Neuronal stem cell (in vitro differentiated cells): Measurements from ENCODE around the gene SSBP3.

Experiments used
- DNase-seq: peaks from one replicate; pipeline ENCODE4 v3.0.0-alpha.2; 2013; ENCODE audit warnings: low spot score
- H2AFZ ChIP-seq: one replicate; pipeline ENCODE4 v1.6.1; 2013; ENCODE audit warnings: mild to moderate bottlenecking, low read length, inconsistent platforms
- H2AK5ac ChIP-seq: 2 replicates; pipeline ENCODE4 v1.6.1; 2013; ENCODE audit warnings: low read depth, mild to moderate bottlenecking, inconsistent platforms, low read length, moderate library complexity, mixed read lengths
- H2BK120ac ChIP-seq: 2 replicates; pipeline ENCODE4 v1.6.1; 2013; ENCODE audit warnings: low read depth, mild to moderate bottlenecking, inconsistent platforms, low read length, moderate library complexity, mixed read lengths
- H2BK12ac ChIP-seq: one replicate; pipeline ENCODE4 v1.6.1; 2013; ENCODE audit warnings: low read length, inconsistent platforms
- H2BK15ac ChIP-seq: 2 replicates; pipeline ENCODE4 v1.6.1; 2013; ENCODE audit warnings: mild to moderate bottlenecking, low read length, inconsistent platforms, mixed read lengths
- H2BK5ac ChIP-seq: one replicate; pipeline ENCODE4 v1.6.1; 2013; ENCODE audit warnings: inconsistent platforms, mild to moderate bottlenecking, low read length, moderate library complexity
- H3K14ac ChIP-seq: one replicate; pipeline ENCODE4 v1.6.1; 2013; ENCODE audit warnings: low read length, inconsistent platforms
- H3K18ac ChIP-seq: 2 replicates; pipeline ENCODE4 v1.6.1; 2013; ENCODE audit warnings: low read length, inconsistent platforms
- H3K23ac ChIP-seq: 2 replicates; pipeline ENCODE4 v1.6.1; 2013; ENCODE audit warnings: low read depth, mild to moderate bottlenecking, mixed read lengths, low read length, inconsistent platforms; ENCODE audit not compliant: poor library complexity
- H3K27ac ChIP-seq: replicated peaks from 3 replicates; pipeline ENCODE4 v1.5.1; 2013; ENCODE audit warnings: low read length, inconsistent platforms
- H3K27me3 ChIP-seq, 3 experiments: 2 replicates each; pipeline ENCODE4 v1.6.1; 2013; ENCODE audit warnings: low read length in 3 of 3, mild to moderate bottlenecking in 2 of 3, inconsistent platforms in 1 of 3, low read depth in 1 of 3, mixed read lengths in 1 of 3, moderate library complexity in 1 of 3; ENCODE audit not compliant: control insufficient read depth in 3 of 3, insufficient read depth in 3 of 3
- H3K36me3 ChIP-seq, 2 donors: replicated peaks in 1 of 2; 2 replicates each; pipeline ENCODE4 v1.6.1; 2013; ENCODE audit warnings: low read length in 2 of 2; ENCODE audit not compliant: control insufficient read depth in 2 of 2, insufficient read depth in 2 of 2
- H3K4ac ChIP-seq: 2 replicates; pipeline ENCODE4 v1.6.1; 2013; ENCODE audit warnings: inconsistent platforms, mild to moderate bottlenecking, low read length, moderate library complexity
- H3K4me1 ChIP-seq, 2 donors: 1 replicate in 1 of 2; 2 replicates in 1 of 2; pipeline ENCODE4 v1.6.1; 2013; ENCODE audit warnings: low read length in 2 of 2, low read depth in 1 of 2; ENCODE audit not compliant: control insufficient read depth in 2 of 2, insufficient read depth in 1 of 2
- H3K4me2 ChIP-seq: one replicate; pipeline ENCODE4 v1.6.1; 2013; ENCODE audit warnings: mild to moderate bottlenecking, low read length, inconsistent platforms; ENCODE audit not compliant: insufficient read depth, poor library complexity, severe bottlenecking
- H3K4me3 ChIP-seq, 2 donors: 2 replicates each; pipeline ENCODE4 v1.5.1; 2013; ENCODE audit warnings: low read length in 2 of 2, mild to moderate bottlenecking in 2 of 2, inconsistent platforms in 1 of 2, moderate library complexity in 1 of 2
- H3K79me1 ChIP-seq: one replicate; pipeline ENCODE4 v1.6.1; 2013; ENCODE audit warnings: low read depth, mild to moderate bottlenecking, inconsistent platforms, low read length, moderate library complexity
- H3K9ac ChIP-seq: one replicate; pipeline ENCODE4 v1.6.1; 2013; ENCODE audit warnings: mild to moderate bottlenecking, low read depth, low read length, inconsistent platforms; ENCODE audit not compliant: poor library complexity
- H3K9me3 ChIP-seq, 2 donors: replicated peaks in 1 of 2; 2 replicates each; pipeline versions ENCODE3 to v1.6.1; 2013; ENCODE audit warnings: low read length in 2 of 2, mild to moderate bottlenecking in 2 of 2, inconsistent platforms in 1 of 2, low read depth in 1 of 2, mixed read lengths in 1 of 2, moderate library complexity in 1 of 2; ENCODE audit not compliant: control insufficient read depth in 2 of 2, insufficient read depth in 1 of 2
- H4K8ac ChIP-seq: one replicate; pipeline ENCODE4 v1.6.1; 2013; ENCODE audit warnings: low read depth, mild to moderate bottlenecking, inconsistent platforms, low read length, moderate library complexity
- H4K91ac ChIP-seq: one replicate; pipeline ENCODE4 v1.6.1; 2013; ENCODE audit warnings: low read length, low read depth, mild to moderate bottlenecking, inconsistent platforms; ENCODE audit not compliant: poor library complexity
- WGBS, 2 donors: extraction: QIAGEN DNeasy Blood & Tissue Kit; methylation state at CpG; one replicate each; pipeline ENCODE4 v1.1.7; 2013; ENCODE audit warnings: missing lambda C conversion rate in 2 of 2, mixed read lengths in 1 of 2; ENCODE audit not compliant: insufficient read length in 2 of 2, insufficient replicate concordance in 1 of 2; ENCODE audit errors: extremely low coverage in 2 of 2; 5-methylcytosine and 5-hydroxymethylcytosine counted together

SSBP3 gene

DNA sequence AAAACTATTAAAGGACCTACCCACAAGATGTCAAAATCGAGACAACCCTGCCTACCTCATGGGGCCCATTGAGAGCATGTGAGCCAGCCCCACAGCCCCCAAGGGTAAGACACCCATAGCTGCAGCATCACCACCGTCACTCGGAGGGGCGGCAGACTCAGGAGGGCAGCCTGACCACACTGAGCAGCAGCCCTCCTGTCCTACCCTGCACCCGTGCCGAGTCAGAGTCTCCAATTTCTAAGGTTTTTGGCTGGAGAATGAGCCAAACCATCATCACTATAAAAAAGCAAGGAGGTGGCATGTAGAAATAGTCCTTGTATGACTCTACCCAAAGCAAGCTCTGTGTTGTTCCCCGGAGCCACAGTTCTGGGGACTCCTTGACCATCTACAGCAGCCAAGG lies 94.7 kb downstream of the SSBP3 start:
- Histone ChIP-seq H3K4me3 (no peak overlapping the region), H2BK5ac (no peak overlapping the region), H3K4me2 (no peak overlapping the region), H3K9ac (no peak overlapping the region), H3K9me3 (peaks cover 0 to 7% of the 10 kb centered on the region in 2 donors), H2BK120ac (no peak overlapping the region), H2BK15ac (no peak overlapping the region), H3K27me3 (no peaks in the 10 kb centered on the region), H3K4me1 (peaks cover 34 to 63% of the 10 kb centered on the region in 2 donors), H3K36me3 (peaks cover 0 to 20% of the 10 kb centered on the region in 2 donors), H3K79me1 (peaks cover 8% of the 10 kb centered on the region), H3K23ac (no peak overlapping the region), H3K4ac (no peak overlapping the region), H3K14ac (no peak overlapping the region), H3K18ac (peak overlapping the region; percentile 5), H2BK12ac (no peak overlapping the region), H3K27ac (no peak overlapping the region), H4K91ac (no peak overlapping the region), H4K8ac (no peak overlapping the region), H2AFZ (no peak overlapping the region), H2AK5ac (no peak overlapping the region)
- no peak for DNase-seq
- no CpG with 5 or more reads among the region's 7 CpGs for WGBS, 2 donors

DNA sequence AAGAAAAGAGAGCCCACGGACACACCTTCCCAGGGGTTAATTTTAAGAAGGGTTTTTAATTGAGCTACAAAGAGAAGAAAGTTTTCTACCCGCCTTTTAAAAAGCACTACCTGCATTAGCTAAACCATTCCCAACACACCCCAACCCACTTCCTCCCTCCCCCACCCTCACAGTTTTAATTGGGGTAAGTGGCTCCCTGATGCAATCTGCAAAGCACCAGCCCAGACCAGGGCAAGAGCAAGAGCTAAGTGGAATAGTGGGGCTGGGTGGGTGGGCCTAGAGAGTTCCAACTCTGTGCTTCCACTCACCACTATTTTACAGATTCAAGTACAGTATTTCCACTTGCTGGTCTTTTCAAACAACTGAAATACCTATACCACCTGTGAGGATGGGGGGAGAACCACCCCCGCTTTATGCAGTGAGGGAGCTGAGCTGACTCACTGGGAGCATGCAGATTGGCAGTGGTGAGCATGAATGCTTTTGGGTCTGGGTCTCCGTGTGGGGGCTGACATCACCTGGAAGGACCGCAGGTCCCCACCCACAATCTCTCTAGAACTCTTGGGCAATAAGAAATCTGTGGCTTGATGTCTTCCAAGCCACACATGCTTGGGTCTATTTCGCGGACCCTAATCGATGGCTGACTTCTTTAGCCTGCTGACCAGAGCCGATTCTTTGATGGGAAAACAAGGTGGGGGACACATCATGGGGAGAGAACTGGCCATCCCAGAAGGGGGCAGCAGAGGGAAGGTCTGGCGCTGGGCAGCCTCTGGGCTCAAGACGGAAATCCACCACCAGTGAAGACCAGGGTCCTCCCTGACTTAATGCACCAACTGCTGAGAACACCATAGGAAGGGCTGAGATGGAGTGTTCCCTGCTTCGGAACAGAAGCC lies 95.5 kb downstream of the SSBP3 start:
- no peak overlapping the region for H2AFZ ChIP-seq
- no peak overlapping the region for H2BK120ac ChIP-seq
- H3K27ac ChIP-seq: no peak overlapping the region
- no peak overlapping the region for H3K4me3 ChIP-seq
- H3K9ac ChIP-seq: no peak overlapping the region
- no CpG with 5 or more reads among the region's 12 CpGs for WGBS, 2 donors
- peak overlapping the region; percentile 11 for H2AK5ac ChIP-seq
- H3K27me3 ChIP-seq: no peaks in the 10 kb centered on the region
- peak; percentile 62 for DNase-seq
- H2BK12ac ChIP-seq: no peak overlapping the region
- no peak overlapping the region for H4K91ac ChIP-seq
- no peak overlapping the region for H3K14ac ChIP-seq
- no peak overlapping the region for H2BK5ac ChIP-seq
- H3K9me3 ChIP-seq: peaks cover 0 to 7% of the 10 kb centered on the region in 2 donors
- H2BK15ac ChIP-seq: no peak overlapping the region
- peak overlapping the region; percentile 43 for H3K4me2 ChIP-seq
- H4K8ac ChIP-seq: no peak overlapping the region
- no peak overlapping the region for H3K4ac ChIP-seq
- H3K18ac ChIP-seq: peak overlapping the region; percentile 0
- no peak overlapping the region for H3K23ac ChIP-seq
- H3K4me1 ChIP-seq: peaks cover 34 to 63% of the 10 kb centered on the region in 2 donors
- peaks cover 8% of the 10 kb centered on the region for H3K79me1 ChIP-seq
- peaks cover 0 to 25% of the 10 kb centered on the region in 2 donors for H3K36me3 ChIP-seq

DNA sequence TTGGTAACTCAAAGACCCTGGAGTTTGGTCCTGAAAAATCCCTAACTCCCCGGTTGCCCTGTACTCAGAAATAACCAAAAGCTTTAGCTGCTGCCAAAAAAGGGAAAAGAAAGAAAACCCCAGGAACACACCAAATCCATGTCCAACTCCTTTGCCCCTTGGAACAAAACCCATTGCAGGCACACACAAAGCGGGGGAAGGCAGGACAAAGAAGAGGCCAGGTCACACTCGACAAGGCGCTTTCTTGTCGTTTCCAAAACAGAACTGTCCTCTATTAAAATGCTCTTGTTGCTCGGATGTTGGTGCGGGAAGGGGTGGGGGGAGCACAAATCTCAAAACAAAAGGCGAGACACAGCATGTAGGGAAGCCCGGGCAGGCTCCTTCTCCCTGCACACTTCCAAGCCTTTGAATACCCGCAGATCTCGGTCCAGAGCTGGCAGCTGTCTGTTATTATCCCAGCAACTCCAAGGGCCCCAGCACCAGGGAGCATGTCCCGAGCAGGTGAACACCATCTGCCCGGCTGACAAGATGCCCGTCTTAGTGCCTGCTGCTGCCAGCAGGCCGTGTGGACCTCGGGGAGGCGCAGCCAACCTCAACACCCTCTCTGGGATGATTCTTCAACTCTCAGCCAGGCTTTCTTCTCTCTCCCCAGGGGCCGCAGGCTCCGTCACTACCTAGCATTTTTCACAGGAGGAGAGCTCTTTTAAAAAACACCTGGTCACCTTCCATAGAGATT lies 96.4 kb downstream of the SSBP3 start:
- Histone ChIP-seq H4K91ac (no peak overlapping the region), H3K14ac (no peak overlapping the region), H3K27me3 (no peaks in the 10 kb centered on the region), H3K9ac (no peak overlapping the region), H2AK5ac (no peak overlapping the region), H3K23ac (peak overlapping the region; percentile 20), H2BK120ac (no peak overlapping the region), H3K4me3 (no peak overlapping the region), H3K9me3 (peaks cover 0 to 7% of the 10 kb centered on the region in 2 donors), H3K27ac (no peak overlapping the region), H3K4ac (no peak overlapping the region), H2BK5ac (no peak overlapping the region), H3K18ac (peak overlapping the region; percentile 76), H2AFZ (no peak overlapping the region), H3K36me3 (peaks cover 0 to 20% of the 10 kb centered on the region in 2 donors), H2BK15ac (no peak overlapping the region), H3K4me2 (peak overlapping the region; percentile 43), H3K79me1 (peaks cover 6% of the 10 kb centered on the region), H4K8ac (no peak overlapping the region), H2BK12ac (no peak overlapping the region), H3K4me1 (peaks cover 34 to 58% of the 10 kb centered on the region in 2 donors)
- no CpG with 5 or more reads among the region's 19 CpGs for whole genome bisulfite sequencing, 2 donors
- peak; percentile 60 for DNase-seq

DNA sequence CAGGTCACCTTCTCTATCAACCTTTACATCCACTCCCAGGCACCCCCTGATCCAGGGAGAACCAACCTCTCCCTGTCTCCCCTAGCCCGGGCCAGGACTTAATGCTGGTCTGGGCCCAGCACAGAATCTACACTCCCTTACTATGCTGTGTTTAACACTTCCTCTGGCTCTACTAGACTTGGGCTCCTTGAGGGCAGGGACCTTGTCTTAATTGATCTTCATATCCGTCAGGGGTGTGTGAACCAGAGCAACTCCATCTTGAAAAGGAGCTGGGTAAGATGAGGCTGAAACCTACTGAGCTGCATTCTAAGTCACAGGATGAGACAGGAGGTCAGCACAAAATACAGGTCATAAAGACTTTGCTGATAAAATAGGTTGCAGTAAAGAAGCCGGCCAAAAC lies 98.9 kb downstream of the SSBP3 start:
- Histone ChIP-seq H2BK5ac (no peak overlapping the region), H3K9ac (peak overlapping the region; percentile 0), H3K4ac (no peak overlapping the region), H4K8ac (no peak overlapping the region), H2AFZ (no peak overlapping the region), H2BK120ac (no peak overlapping the region), H3K4me1 (peaks cover 30 to 39% of the 10 kb centered on the region in 2 donors), H3K27ac (no peak overlapping the region), H3K27me3 (peaks cover 0 to 3% (median 0%) of the 10 kb centered on the region in 3 experiments), H2BK12ac (no peak overlapping the region), H2AK5ac (no peak overlapping the region), H3K79me1 (peaks cover 8% of the 10 kb centered on the region), H4K91ac (no peak overlapping the region), H3K14ac (no peak overlapping the region), H2BK15ac (no peak overlapping the region), H3K18ac (no peak overlapping the region), H3K23ac (no peak overlapping the region), H3K4me2 (no peak overlapping the region), H3K9me3 (peaks cover 0 to 7% of the 10 kb centered on the region in 2 donors), H3K36me3 (peaks cover 0 to 14% of the 10 kb centered on the region in 2 donors), H3K4me3 (no peak overlapping the region)
- WGBS, 2 donors: no CpG with 5 or more reads among the region's 3 CpGs
- DNase-seq: no peak
